SK-N-SH treated with all-trans-retinoic acid at 6 μM for 48 hours (cell line): ENCODE data around the gene CUBN.

Experiments
- ATAC-seq: fragments of 200-7000 bp; cut with Tn5 transposase; 3 replicates; pipeline ENCODE4 v1.9.1; 2020; ENCODE audit warnings: mild to moderate bottlenecking, moderate library complexity
- BACH2 ChIP-seq: fragments of 250-450 bp; sonication (Bioruptor Pico); IDR thresholded peaks from 2 replicates; pipeline ENCODE4 v1.9.0; 2021; ENCODE audit warnings: mild to moderate bottlenecking, borderline replicate concordance
- ESRRG ChIP-seq: fragments of 250-450 bp; sonication (Bioruptor Pico); IDR thresholded peaks from 2 replicates; pipeline ENCODE4 v1.6.1; 2021; ENCODE audit warnings: mild to moderate bottlenecking
- GLIS3 ChIP-seq: fragments of 250-450 bp; sonication (Bioruptor Pico); IDR thresholded peaks from 2 replicates; pipeline ENCODE4 v1.5.0; 2020; ENCODE audit warnings: mild to moderate bottlenecking, moderate library complexity
- ISL1 ChIP-seq: fragments of 250-450 bp; sonication (Bioruptor Pico); IDR thresholded peaks from 2 replicates; pipeline ENCODE4 v2.1.2; 2022; ENCODE audit warnings: mild to moderate bottlenecking, moderate library complexity
- OSR1 ChIP-seq: fragments of 250-450 bp; sonication (Bioruptor Pico); IDR thresholded peaks from 2 replicates; pipeline ENCODE4 v1.8.0; 2022; ENCODE audit warnings: moderate library complexity, mild to moderate bottlenecking, inconsistent platforms
- PPARA ChIP-seq: fragments of 250-450 bp; sonication (Bioruptor Pico); IDR thresholded peaks from 2 replicates; pipeline ENCODE4 v1.5.0; 2020; ENCODE audit warnings: mild to moderate bottlenecking, borderline replicate concordance
- RARB ChIP-seq: fragments of 250-450 bp; sonication (Bioruptor Pico); IDR thresholded peaks from 2 replicates; pipeline ENCODE4 v1.8.0; 2021; ENCODE audit warnings: mild to moderate bottlenecking, moderate library complexity
- SNAI2 ChIP-seq: fragments of 250-450 bp; sonication (Bioruptor Pico); IDR thresholded peaks from 2 replicates; pipeline ENCODE4 v1.5.0; 2020; ENCODE audit warnings: mild to moderate bottlenecking, moderate library complexity
- TCF4 ChIP-seq: fragments of 250-450 bp; sonication (Bioruptor Pico); IDR thresholded peaks from 2 replicates; pipeline ENCODE4 v1.8.0; 2021; ENCODE audit warnings: mild to moderate bottlenecking, moderate library complexity, borderline replicate concordance
- ZC3H10 ChIP-seq: fragments of 250-450 bp; sonication (Bioruptor Pico); IDR thresholded peaks from 2 replicates; pipeline ENCODE4 v1.5.1; 2021; ENCODE audit warnings: mild to moderate bottlenecking, moderate library complexity
- ZFP3 ChIP-seq: fragments of 250-450 bp; sonication (Bioruptor Pico); IDR thresholded peaks from 2 replicates; pipeline ENCODE4 v1.5.0; 2020; ENCODE audit warnings: mild to moderate bottlenecking, moderate library complexity
- ZFP30 ChIP-seq: fragments of 450-650 bp; formaldehyde crosslinking; IDR thresholded peaks from 2 replicates; pipeline ENCODE4 v1.5.0; 2022; ENCODE audit warnings: mild to moderate bottlenecking, moderate library complexity
- ZNF565 ChIP-seq: fragments of 450-650 bp; formaldehyde crosslinking; conservative IDR thresholded peaks from 2 replicates; pipeline ENCODE4 v1.5.0; 2020; ENCODE audit warnings: low read depth, mild to moderate bottlenecking, moderate library complexity
- ZNF70 ChIP-seq: fragments of 450-650 bp; formaldehyde crosslinking; IDR thresholded peaks from 2 replicates; pipeline ENCODE4 v1.5.0; 2020; ENCODE audit warnings: mild to moderate bottlenecking, moderate library complexity
- ZNF8 ChIP-seq: fragments of 450-650 bp; formaldehyde crosslinking; IDR thresholded peaks from 2 replicates; pipeline ENCODE4 v1.5.0; 2020; ENCODE audit warnings: mild to moderate bottlenecking, moderate library complexity
- TF ChIP-seq, protein P1 (sequence below): fragments of 250-450 bp; sonication (Bioruptor Pico); IDR thresholded peaks from 2 replicates; pipeline ENCODE4 v1.5.1; 2021; ENCODE audit warnings: mild to moderate bottlenecking, moderate library complexity
- TF ChIP-seq, protein P2 (sequence below): fragments of 250-450 bp; sonication (Bioruptor Pico); IDR thresholded peaks from 2 replicates; pipeline ENCODE4 v1.5.1; 2020; ENCODE audit warnings: low read depth, mild to moderate bottlenecking, moderate library complexity
- TF ChIP-seq, protein P3 (sequence below): fragments of 250-450 bp; sonication (Bioruptor Pico); IDR thresholded peaks from 2 replicates; pipeline ENCODE4 v1.8.0; 2021; ENCODE audit warnings: low read depth, mild to moderate bottlenecking, moderate library complexity, borderline replicate concordance
- TF ChIP-seq, protein P4 (sequence below): fragments of 250-450 bp; sonication (Bioruptor Pico); IDR thresholded peaks from 2 replicates; pipeline ENCODE4 v1.5.0; 2020; ENCODE audit warnings: mild to moderate bottlenecking, moderate library complexity
- TF ChIP-seq, protein P5 (sequence below): fragments of 250-450 bp; sonication (Bioruptor Pico); IDR thresholded peaks from 2 replicates; pipeline ENCODE4 v1.8.0; 2020; ENCODE audit warnings: mild to moderate bottlenecking, moderate library complexity, borderline replicate concordance

The CUBN gene

DNA sequence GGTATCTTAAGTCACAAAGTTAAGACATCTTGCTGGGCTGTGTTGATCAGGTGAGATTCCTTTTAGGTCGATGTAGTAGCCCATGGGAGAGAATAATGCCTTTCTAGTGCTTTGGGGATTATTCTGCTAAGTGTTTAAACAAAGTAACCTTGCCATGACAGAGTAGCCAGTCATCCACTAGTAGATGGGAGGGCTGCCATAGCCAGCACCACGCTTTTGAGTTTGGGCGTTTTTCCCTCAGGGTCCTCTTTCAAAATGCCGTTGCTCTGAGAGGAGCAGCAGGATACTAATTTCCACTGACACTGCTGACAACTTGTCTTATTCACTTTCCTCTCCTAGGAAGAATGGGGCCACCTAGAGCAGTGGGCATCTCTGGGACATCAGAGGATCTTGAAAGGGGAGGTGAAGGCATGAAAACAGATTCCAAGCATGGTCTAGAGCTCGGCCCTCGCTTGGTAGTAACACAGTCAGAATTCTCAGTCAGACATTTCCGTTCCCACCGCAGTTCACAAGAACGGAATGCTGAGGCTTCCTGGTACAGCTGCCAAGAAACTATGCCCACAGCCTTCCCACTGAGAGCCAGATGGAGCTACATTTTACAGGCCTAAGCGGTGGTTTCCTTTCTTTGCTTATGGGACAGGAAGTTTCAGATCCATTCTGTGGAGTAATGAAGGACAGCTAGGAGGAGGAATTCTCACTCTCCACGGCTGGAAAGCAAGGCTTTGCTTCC, 297.1 kb downstream of the CUBN start:
- ATAC-seq, result peak; percentile 89
- TF ChIP-seq, protein P1, sequence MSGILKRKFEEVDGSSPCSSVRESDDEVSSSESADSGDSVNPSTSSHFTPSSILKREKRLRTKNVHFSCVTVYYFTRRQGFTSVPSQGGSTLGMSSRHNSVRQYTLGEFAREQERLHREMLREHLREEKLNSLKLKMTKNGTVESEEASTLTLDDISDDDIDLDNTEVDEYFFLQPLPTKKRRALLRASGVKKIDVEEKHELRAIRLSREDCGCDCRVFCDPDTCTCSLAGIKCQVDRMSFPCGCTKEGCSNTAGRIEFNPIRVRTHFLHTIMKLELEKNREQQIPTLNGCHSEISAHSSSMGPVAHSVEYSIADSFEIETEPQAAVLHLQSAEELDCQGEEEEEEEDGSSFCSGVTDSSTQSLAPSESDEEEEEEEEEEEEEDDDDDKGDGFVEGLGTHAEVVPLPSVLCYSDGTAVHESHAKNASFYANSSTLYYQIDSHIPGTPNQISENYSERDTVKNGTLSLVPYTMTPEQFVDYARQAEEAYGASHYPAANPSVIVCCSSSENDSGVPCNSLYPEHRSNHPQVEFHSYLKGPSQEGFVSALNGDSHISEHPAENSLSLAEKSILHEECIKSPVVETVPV, result no peak
- TF ChIP-seq ZNF70 (CRISPR knock-in tag), result no peak
- TF ChIP-seq ISL1 (CRISPR knock-in tag), result no peak
- no peak for TF ChIP-seq ZFP30 (CRISPR knock-in tag)
- TF ChIP-seq, protein P2, sequence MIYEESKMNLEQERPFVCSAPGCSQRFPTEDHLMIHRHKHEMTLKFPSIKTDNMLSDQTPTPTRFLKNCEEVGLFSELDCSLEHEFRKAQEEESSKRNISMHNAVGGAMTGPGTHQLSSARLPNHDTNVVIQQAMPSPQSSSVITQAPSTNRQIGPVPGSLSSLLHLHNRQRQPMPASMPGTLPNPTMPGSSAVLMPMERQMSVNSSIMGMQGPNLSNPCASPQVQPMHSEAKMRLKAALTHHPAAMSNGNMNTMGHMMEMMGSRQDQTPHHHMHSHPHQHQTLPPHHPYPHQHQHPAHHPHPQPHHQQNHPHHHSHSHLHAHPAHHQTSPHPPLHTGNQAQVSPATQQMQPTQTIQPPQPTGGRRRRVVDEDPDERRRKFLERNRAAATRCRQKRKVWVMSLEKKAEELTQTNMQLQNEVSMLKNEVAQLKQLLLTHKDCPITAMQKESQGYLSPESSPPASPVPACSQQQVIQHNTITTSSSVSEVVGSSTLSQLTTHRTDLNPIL (CRISPR knock-in tag), result no peak
- TF ChIP-seq ZNF8 (CRISPR knock-in tag), result no peak
- TF ChIP-seq OSR1, result no peak
- TF ChIP-seq ZC3H10, result no peak
- TF ChIP-seq, protein P3, sequence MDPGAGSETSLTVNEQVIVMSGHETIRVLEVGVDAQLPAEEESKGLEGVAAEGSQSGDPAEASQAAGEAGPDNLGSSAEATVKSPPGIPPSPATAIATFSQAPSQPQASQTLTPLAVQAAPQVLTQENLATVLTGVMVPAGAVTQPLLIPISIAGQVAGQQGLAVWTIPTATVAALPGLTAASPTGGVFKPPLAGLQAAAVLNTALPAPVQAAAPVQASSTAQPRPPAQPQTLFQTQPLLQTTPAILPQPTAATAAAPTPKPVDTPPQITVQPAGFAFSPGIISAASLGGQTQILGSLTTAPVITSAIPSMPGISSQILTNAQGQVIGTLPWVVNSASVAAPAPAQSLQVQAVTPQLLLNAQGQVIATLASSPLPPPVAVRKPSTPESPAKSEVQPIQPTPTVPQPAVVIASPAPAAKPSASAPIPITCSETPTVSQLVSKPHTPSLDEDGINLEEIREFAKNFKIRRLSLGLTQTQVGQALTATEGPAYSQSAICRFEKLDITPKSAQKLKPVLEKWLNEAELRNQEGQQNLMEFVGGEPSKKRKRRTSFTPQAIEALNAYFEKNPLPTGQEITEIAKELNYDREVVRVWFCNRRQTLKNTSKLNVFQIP, result no peak
- no peak for TF ChIP-seq BACH2 (CRISPR knock-in tag)
- TF ChIP-seq RARB (CRISPR knock-in tag), result no peak
- TF ChIP-seq, protein P4, sequence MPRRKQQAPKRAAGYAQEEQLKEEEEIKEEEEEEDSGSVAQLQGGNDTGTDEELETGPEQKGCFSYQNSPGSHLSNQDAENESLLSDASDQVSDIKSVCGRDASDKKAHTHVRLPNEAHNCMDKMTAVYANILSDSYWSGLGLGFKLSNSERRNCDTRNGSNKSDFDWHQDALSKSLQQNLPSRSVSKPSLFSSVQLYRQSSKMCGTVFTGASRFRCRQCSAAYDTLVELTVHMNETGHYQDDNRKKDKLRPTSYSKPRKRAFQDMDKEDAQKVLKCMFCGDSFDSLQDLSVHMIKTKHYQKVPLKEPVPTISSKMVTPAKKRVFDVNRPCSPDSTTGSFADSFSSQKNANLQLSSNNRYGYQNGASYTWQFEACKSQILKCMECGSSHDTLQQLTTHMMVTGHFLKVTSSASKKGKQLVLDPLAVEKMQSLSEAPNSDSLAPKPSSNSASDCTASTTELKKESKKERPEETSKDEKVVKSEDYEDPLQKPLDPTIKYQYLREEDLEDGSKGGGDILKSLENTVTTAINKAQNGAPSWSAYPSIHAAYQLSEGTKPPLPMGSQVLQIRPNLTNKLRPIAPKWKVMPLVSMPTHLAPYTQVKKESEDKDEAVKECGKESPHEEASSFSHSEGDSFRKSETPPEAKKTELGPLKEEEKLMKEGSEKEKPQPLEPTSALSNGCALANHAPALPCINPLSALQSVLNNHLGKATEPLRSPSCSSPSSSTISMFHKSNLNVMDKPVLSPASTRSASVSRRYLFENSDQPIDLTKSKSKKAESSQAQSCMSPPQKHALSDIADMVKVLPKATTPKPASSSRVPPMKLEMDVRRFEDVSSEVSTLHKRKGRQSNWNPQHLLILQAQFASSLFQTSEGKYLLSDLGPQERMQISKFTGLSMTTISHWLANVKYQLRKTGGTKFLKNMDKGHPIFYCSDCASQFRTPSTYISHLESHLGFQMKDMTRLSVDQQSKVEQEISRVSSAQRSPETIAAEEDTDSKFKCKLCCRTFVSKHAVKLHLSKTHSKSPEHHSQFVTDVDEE, result no peak
- no peak for TF ChIP-seq PPARA (CRISPR knock-in tag)
- TF ChIP-seq, protein P5, sequence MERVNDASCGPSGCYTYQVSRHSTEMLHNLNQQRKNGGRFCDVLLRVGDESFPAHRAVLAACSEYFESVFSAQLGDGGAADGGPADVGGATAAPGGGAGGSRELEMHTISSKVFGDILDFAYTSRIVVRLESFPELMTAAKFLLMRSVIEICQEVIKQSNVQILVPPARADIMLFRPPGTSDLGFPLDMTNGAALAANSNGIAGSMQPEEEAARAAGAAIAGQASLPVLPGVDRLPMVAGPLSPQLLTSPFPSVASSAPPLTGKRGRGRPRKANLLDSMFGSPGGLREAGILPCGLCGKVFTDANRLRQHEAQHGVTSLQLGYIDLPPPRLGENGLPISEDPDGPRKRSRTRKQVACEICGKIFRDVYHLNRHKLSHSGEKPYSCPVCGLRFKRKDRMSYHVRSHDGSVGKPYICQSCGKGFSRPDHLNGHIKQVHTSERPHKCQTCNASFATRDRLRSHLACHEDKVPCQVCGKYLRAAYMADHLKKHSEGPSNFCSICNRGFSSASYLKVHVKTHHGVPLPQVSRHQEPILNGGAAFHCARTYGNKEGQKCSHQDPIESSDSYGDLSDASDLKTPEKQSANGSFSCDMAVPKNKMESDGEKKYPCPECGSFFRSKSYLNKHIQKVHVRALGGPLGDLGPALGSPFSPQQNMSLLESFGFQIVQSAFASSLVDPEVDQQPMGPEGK (CRISPR knock-in tag), result no peak

DNA sequence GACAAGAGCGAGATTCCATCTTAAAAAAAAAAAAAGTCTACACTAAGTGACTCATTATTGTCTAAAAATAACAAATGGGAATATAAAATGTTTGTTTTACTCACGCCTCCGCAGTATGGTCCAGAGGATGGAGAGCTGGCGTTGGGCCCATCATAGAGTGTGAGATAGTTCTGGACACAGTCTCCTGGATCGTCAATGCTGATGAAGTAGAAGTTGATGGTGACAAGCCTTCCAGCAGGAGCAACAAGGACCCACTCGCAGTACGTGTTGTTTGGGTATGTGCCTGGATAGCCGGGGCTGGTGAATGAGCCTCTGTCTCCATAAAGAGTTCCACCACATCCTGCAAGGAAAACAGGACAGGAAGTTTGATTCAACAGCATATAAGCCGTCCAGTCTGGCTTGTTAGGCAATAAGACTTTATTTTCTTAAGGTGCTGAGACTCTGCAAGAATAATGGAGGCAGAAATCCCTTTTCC, 300.9 kb downstream of the CUBN start:
- peak; percentile 15 for ATAC-seq
- TF ChIP-seq ZFP3 (CRISPR knock-in tag), result no peak
- TF ChIP-seq ZNF565 (CRISPR knock-in tag), result no peak
- TF ChIP-seq ZNF70 (CRISPR knock-in tag), result no peak
- TF ChIP-seq, protein P3, result no peak
- TF ChIP-seq GLIS3, result no peak
- TF ChIP-seq, protein P1, result no peak
- no peak for TF ChIP-seq SNAI2 (CRISPR knock-in tag)
- TF ChIP-seq, protein P2 (CRISPR knock-in tag), result no peak
- TF ChIP-seq ESRRG, result no peak
- TF ChIP-seq TCF4 (CRISPR knock-in tag), result no peak
- TF ChIP-seq, protein P4, result no peak
- no peak for TF ChIP-seq PPARA (CRISPR knock-in tag)
